K562 (cell line): ENCODE results near the gene NINL.

Source experiments
- CHD1 ChIP-seq: fragments of 200-600 bp; sonication (generic); IDR thresholded peaks from one replicate; pipeline ENCODE4 v1.6.1; 2012; ENCODE audit warnings: mild to moderate bottlenecking, moderate library complexity, low read length, inconsistent platforms
- KDM1A ChIP-seq, 2 experiments: fragments of 450-650 bp; IDR thresholded peaks; 2 replicates each; pipeline ENCODE4 v1.6.1; 2016; ENCODE audit warnings: mild to moderate bottlenecking in 2 of 2
- POLR2A ChIP-seq: fragments of 450-650 bp; conservative IDR thresholded peaks from 2 replicates; pipeline ENCODE4 v1.6.1; 2016
- TEAD1 ChIP-seq, 2 experiments: fragments of 450-650 bp in 1 of 2; sonication (generic) in 1 of 2; formaldehyde crosslinking; IDR thresholded peaks; 2 replicates each; pipeline versions ENCODE4 v1.4.0 to v1.8.0; 2020 to 2022; ENCODE audit warnings: mild to moderate bottlenecking in 2 of 2, missing genetic modification reagents in 1 of 2
- ZNF282 ChIP-seq: sonication (generic); formaldehyde crosslinking; IDR thresholded peaks from 2 replicates; pipeline ENCODE4 v1.8.1; 2023; ENCODE audit warnings: missing genetic modification reagents

- TF ChIP-seq CHD1: no peak
- no peak for TF ChIP-seq KDM1A (IDR thresholded peaks at IDR 0.05)
- TF ChIP-seq TEAD1 (CRISPR knock-in tag; IDR thresholded peaks at IDR 0.05): no peak
- TF ChIP-seq POLR2A: no peak
- TF ChIP-seq ZNF282 (CRISPR knock-in tag): no peak
Measured at GRCh38 chr20:25586877-25587276, 1.5 kb upstream of the NINL start.
